OCI-LY7 (cell line): Measurements from ENCODE around the gene TRAPPC1. TPM values are rescaled to one million over a fixed set of nuclear protein-coding genes. Genes with fewer than 3 reads are reported as not detected.

Experiments used
- BruUV-seq: library from RNA; stranded (reverse); fragments of 400-500 nt; replicated peaks from 2 replicates; lab custom pipeline; 2021; lab: Mats Ljungman, UMichigan
- CTCF ChIA-PET: fragments of 300-600 bp; sonication (Branson Sonifier 250); formaldehyde crosslinking; loops from one replicate; lab custom pipeline; 2022; ENCODE audit warnings: antibody characterized with exemption; ENCODE audit not compliant: unreplicated experiment; lab: Charles Lee
- POLR2A ChIA-PET: fragments of 300-600 bp; sonication (Branson Sonifier 250); formaldehyde crosslinking; loops from one replicate; lab custom pipeline; 2022; ENCODE audit warnings: antibody characterized with exemption; lab: Charles Lee
- DNase-seq: peaks from one replicate; pipeline ENCODE4 v3.0.0-alpha.2; 2015; ENCODE audit warnings: low spot score
- H2AFZ ChIP-seq: fragments of 200-600 bp; sonication (generic), shearing (Covaris generic); 2 replicates; pipeline ENCODE4 v1.6.1; 2014; ENCODE audit warnings: mild to moderate bottlenecking, antibody characterized with exemption, low read length, moderate library complexity
- H3K27ac ChIP-seq: fragments of 200-600 bp; sonication (generic); 2 replicates; pipeline ENCODE4 v1.5.1; 2014; ENCODE audit warnings: mixed run types, low read depth, mild to moderate bottlenecking, moderate library complexity, low read length, inconsistent platforms; ENCODE audit not compliant: poor library complexity, severe bottlenecking
- H3K36me3 ChIP-seq: fragments of 200-600 bp; sonication (generic); 2 replicates; pipeline ENCODE4 v1.6.1; 2014; ENCODE audit warnings: mild to moderate bottlenecking, antibody characterized with exemption, low read length, moderate library complexity, mixed read lengths; ENCODE audit not compliant: insufficient read depth
- H3K4me1 ChIP-seq: fragments of 200-600 bp; sonication (generic); 2 replicates; pipeline ENCODE4 v1.5.1; 2014; ENCODE audit warnings: mild to moderate bottlenecking, low read length; ENCODE audit not compliant: insufficient read depth, poor library complexity, severe bottlenecking
- H3K4me2 ChIP-seq: fragments of 200-600 bp; sonication (generic); 2 replicates; pipeline ENCODE4 v1.6.1; 2014; ENCODE audit warnings: mild to moderate bottlenecking, low read length
- H3K4me3 ChIP-seq: fragments of 200-600 bp; sonication (generic); 2 replicates; pipeline ENCODE4 v1.5.1; 2014; ENCODE audit warnings: mild to moderate bottlenecking, low read depth, low read length; ENCODE audit not compliant: poor library complexity, severe bottlenecking
- H3K79me2 ChIP-seq: fragments of 200-600 bp; sonication (generic); 2 replicates; pipeline ENCODE4 v1.6.1; 2016; ENCODE audit warnings: low read depth, mild to moderate bottlenecking, low read length, moderate library complexity, mixed read lengths; ENCODE audit not compliant: insufficient read depth
- H3K9me2 ChIP-seq: fragments of 200-600 bp; sonication (generic); 2 replicates; pipeline ENCODE4 v1.6.1; 2016; ENCODE audit warnings: mild to moderate bottlenecking, low read length, mixed read lengths; ENCODE audit not compliant: insufficient read depth
- H3K9me3 ChIP-seq: fragments of 200-600 bp; sonication (generic); 2 replicates; pipeline ENCODE4 v1.6.1; 2014; ENCODE audit warnings: mild to moderate bottlenecking, mixed run types, low read length, mixed read lengths
- H4K20me1 ChIP-seq: fragments of 200-600 bp; sonication (generic); 2 replicates; pipeline ENCODE4 v1.6.1; 2014; ENCODE audit warnings: mild to moderate bottlenecking, antibody characterized with exemption, low read length, moderate library complexity, mixed read lengths; ENCODE audit not compliant: insufficient read depth
- CTCF ChIP-seq: fragments of 200-600 bp; sonication (generic); conservative IDR thresholded peaks from 2 replicates; pipeline ENCODE4 v1.5.1; 2014; ENCODE audit warnings: mild to moderate bottlenecking, antibody characterized with exemption, low read length, moderate library complexity, mixed read lengths
- EZH2phosphoT487 ChIP-seq: fragments of 200-600 bp; sonication (generic); IDR thresholded peaks from 2 replicates; pipeline ENCODE4 v1.6.1; 2018; ENCODE audit warnings: low read depth, borderline replicate concordance, mild to moderate bottlenecking, mixed run types, antibody characterized with exemption, low read length, moderate library complexity, mixed read lengths
- intact Hi-C: fragments of 100-400 bp; cut with micrococcal nuclease; formaldehyde crosslinking; loops from one replicate; pipeline ENCODE4 v1.10.0; 2022; ENCODE audit not compliant: unreplicated experiment
- total RNA-seq, 2 experiments: library from RNA; depleted of rRNA in 1 of 2; stranded (reverse); fragments of >200 nt in 1 of 2; shearing (Covaris generic) in 1 of 2; gene quantifications; 2 replicates each; pipeline ENCODE4 v1.2.3, GENCODE V29; 2014 to 2022

The TRAPPC1 gene
- total RNA-seq, 2 experiments from 2014 or later, result 40.2 to 150 TPM

- CTCF ChIA-PET, result no interaction called here
- DNase-seq, result no peak
- POLR2A ChIA-PET, result no interaction called here
- Histone ChIP-seq H3K27ac (no peak overlapping the region), H3K4me2 (no peak overlapping the region), H2AFZ (no peak overlapping the region), H3K4me1 (peaks cover 32% of the 10 kb centered on the region), H3K9me3 (no peaks in the 10 kb centered on the region), H3K79me2 (no peaks in the 10 kb centered on the region), H4K20me1 (no peaks in the 10 kb centered on the region), H3K4me3 (no peak overlapping the region), H3K36me3 (peaks cover 84% of the 10 kb centered on the region), H3K9me2 (no peaks in the 10 kb centered on the region)
- no peak for TF ChIP-seq CTCF
- BruUV-seq, result no TSS peak
- intact Hi-C loops, result loop anchor here (5.0 kb wide), 1 partner anchor 147 kb away; no protein-coding TSS in a partner anchor
These were observed 21.5 kb downstream of the TRAPPC1 start for GRCh38 chr17:7910281-7910680.

- CTCF ChIA-PET, result no interaction called here
- DNase-seq, result no peak
- Histone ChIP-seq H4K20me1 (no peaks in the 10 kb centered on the region), H3K4me2 (no peak overlapping the region), H3K4me1 (peaks cover 20% of the 10 kb centered on the region), H3K27ac (no peak overlapping the region), H3K4me3 (no peak overlapping the region), H3K9me2 (no peaks in the 10 kb centered on the region), H3K79me2 (no peaks in the 10 kb centered on the region), H3K9me3 (no peaks in the 10 kb centered on the region), H3K36me3 (peaks cover 94% of the 10 kb centered on the region), H2AFZ (no peak overlapping the region)
- TF ChIP-seq EZH2phosphoT487 (no peak), CTCF (no peak)
- POLR2A ChIA-PET, result no interaction called here
- intact Hi-C loops, result no loop called here
- no TSS peak for BruUV-seq
These were observed 22.7 kb downstream of the TRAPPC1 start for GRCh38 chr17:7909089-7909488.

- no peak for DNase-seq
- H4K20me1 ChIP-seq, result no peaks in the 10 kb centered on the region
- POLR2A ChIA-PET, result no interaction called here
- H3K4me1 ChIP-seq, result no peaks in the 10 kb centered on the region
- H3K9me3 ChIP-seq, result no peaks in the 10 kb centered on the region
- no peaks in the 10 kb centered on the region for H3K79me2 ChIP-seq
- H3K36me3 ChIP-seq, result peaks cover 100% of the 10 kb centered on the region
- H3K27ac ChIP-seq, result no peak overlapping the region
- H3K4me3 ChIP-seq, result no peak overlapping the region
- TF ChIP-seq EZH2phosphoT487 (no peak), CTCF (no peak)
- no peak overlapping the region for H2AFZ ChIP-seq
- H3K4me2 ChIP-seq, result no peak overlapping the region
- intact Hi-C loops, result no loop called here
- no peaks in the 10 kb centered on the region for H3K9me2 ChIP-seq
- BruUV-seq, result TSS peak; percentile 40
- CTCF ChIA-PET, result no interaction called here
These were observed 28.3 kb downstream of the TRAPPC1 start for GRCh38 chr17:7903154-7904103.
